ENCODE data around the gene REG1A.

- TF ChIP-seq, protein P1, sequence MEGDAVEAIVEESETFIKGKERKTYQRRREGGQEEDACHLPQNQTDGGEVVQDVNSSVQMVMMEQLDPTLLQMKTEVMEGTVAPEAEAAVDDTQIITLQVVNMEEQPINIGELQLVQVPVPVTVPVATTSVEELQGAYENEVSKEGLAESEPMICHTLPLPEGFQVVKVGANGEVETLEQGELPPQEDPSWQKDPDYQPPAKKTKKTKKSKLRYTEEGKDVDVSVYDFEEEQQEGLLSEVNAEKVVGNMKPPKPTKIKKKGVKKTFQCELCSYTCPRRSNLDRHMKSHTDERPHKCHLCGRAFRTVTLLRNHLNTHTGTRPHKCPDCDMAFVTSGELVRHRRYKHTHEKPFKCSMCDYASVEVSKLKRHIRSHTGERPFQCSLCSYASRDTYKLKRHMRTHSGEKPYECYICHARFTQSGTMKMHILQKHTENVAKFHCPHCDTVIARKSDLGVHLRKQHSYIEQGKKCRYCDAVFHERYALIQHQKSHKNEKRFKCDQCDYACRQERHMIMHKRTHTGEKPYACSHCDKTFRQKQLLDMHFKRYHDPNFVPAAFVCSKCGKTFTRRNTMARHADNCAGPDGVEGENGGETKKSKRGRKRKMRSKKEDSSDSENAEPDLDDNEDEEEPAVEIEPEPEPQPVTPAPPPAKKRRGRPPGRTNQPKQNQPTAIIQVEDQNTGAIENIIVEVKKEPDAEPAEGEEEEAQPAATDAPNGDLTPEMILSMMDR (IDR thresholded peaks at IDR 0.05; ENCODE audit: low read length), result no peak
- TF ChIP-seq EZH2 (IDR thresholded peaks at IDR 0.05; ENCODE audit: borderline replicate concordance, low read length), result no peak
Observed at GRCh38 chr2:79090693-79091092, 29.6 kb upstream of the REG1A start.
